SK-N-SH treated with all-trans-retinoic acid at 6 μM for 48 hours (cell line): ENCODE data around the gene CCBE1.

Source experiments
- ARNTL ChIP-seq: fragments of 450-650 bp; formaldehyde crosslinking; IDR thresholded peaks from 2 replicates; pipeline ENCODE4 v1.5.0; 2020; ENCODE audit warnings: low read depth, mild to moderate bottlenecking, moderate library complexity, borderline replicate concordance
- CSRNP3 ChIP-seq: fragments of 250-450 bp; sonication (Bioruptor Pico); IDR thresholded peaks from 2 replicates; pipeline ENCODE4 v1.5.1; 2021; ENCODE audit warnings: mild to moderate bottlenecking, moderate library complexity
- ESRRG ChIP-seq: fragments of 250-450 bp; sonication (Bioruptor Pico); IDR thresholded peaks from 2 replicates; pipeline ENCODE4 v1.6.1; 2021; ENCODE audit warnings: mild to moderate bottlenecking
- ISL1 ChIP-seq: fragments of 250-450 bp; sonication (Bioruptor Pico); IDR thresholded peaks from 2 replicates; pipeline ENCODE4 v2.1.2; 2022; ENCODE audit warnings: mild to moderate bottlenecking, moderate library complexity
- OSR1 ChIP-seq: fragments of 250-450 bp; sonication (Bioruptor Pico); IDR thresholded peaks from 2 replicates; pipeline ENCODE4 v1.8.0; 2022; ENCODE audit warnings: moderate library complexity, mild to moderate bottlenecking, inconsistent platforms
- PATZ1 ChIP-seq: fragments of 250-450 bp; sonication (Bioruptor Pico); IDR thresholded peaks from 2 replicates; pipeline ENCODE4 v1.8.0; 2020; ENCODE audit warnings: mild to moderate bottlenecking, moderate library complexity, borderline replicate concordance
- TOX ChIP-seq: fragments of 250-450 bp; sonication (Bioruptor Pico); IDR thresholded peaks from 2 replicates; pipeline ENCODE4 v1.8.0; 2021; ENCODE audit warnings: mild to moderate bottlenecking, moderate library complexity, borderline replicate concordance
- ZNF565 ChIP-seq: fragments of 450-650 bp; formaldehyde crosslinking; conservative IDR thresholded peaks from 2 replicates; pipeline ENCODE4 v1.5.0; 2020; ENCODE audit warnings: low read depth, mild to moderate bottlenecking, moderate library complexity
- ZNF70 ChIP-seq: fragments of 450-650 bp; formaldehyde crosslinking; IDR thresholded peaks from 2 replicates; pipeline ENCODE4 v1.5.0; 2020; ENCODE audit warnings: mild to moderate bottlenecking, moderate library complexity
- TF ChIP-seq, protein P1 (sequence below): fragments of 250-450 bp; sonication (Bioruptor Pico); IDR thresholded peaks from 2 replicates; pipeline ENCODE4 v1.5.1; 2020; ENCODE audit warnings: low read depth, mild to moderate bottlenecking, moderate library complexity

DNA sequence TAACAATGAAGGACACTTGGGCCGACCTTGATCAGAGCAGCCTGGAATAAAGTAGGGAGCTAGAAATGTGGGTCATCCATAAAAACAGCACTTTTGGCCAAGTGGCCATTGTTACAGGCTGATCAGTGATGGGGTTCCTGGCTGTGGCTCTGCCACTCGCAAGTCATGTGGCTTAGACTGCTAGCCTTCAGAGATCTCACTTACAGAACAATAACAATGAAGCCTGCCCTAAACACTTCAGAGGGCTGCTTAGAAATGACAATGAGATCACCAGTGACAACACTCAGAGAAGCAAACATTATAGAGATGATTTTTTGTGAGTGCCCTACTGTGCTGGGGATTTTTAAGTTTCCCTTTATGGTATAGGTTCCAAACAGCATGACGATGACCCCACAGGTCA lies 230.2 kb downstream of the CCBE1 start:
- TF ChIP-seq ISL1 (CRISPR knock-in tag): no peak
- TF ChIP-seq ZNF565: no peak
- TF ChIP-seq, protein P1, sequence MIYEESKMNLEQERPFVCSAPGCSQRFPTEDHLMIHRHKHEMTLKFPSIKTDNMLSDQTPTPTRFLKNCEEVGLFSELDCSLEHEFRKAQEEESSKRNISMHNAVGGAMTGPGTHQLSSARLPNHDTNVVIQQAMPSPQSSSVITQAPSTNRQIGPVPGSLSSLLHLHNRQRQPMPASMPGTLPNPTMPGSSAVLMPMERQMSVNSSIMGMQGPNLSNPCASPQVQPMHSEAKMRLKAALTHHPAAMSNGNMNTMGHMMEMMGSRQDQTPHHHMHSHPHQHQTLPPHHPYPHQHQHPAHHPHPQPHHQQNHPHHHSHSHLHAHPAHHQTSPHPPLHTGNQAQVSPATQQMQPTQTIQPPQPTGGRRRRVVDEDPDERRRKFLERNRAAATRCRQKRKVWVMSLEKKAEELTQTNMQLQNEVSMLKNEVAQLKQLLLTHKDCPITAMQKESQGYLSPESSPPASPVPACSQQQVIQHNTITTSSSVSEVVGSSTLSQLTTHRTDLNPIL (CRISPR knock-in tag): no peak
- TF ChIP-seq PATZ1 (CRISPR knock-in tag): no peak
- no peak for TF ChIP-seq ARNTL
- TF ChIP-seq CSRNP3 (CRISPR knock-in tag): no peak
- TF ChIP-seq ZNF70 (CRISPR knock-in tag): no peak
- TF ChIP-seq ESRRG (CRISPR knock-in tag): no peak
- TF ChIP-seq OSR1 (CRISPR knock-in tag): no peak
- no peak for TF ChIP-seq TOX (CRISPR knock-in tag)
